ENCODE results near the gene CMTM5. TPM values are rescaled to one million over a fixed set of nuclear protein-coding genes. Genes with fewer than 3 reads are reported as not detected.

Gene CMTM5
- total RNA-seq, 2 experiments from 2014 or later, result not detected

- CTCF ChIA-PET, result interaction anchor here (1.2 kb wide), 1 partner anchor 22 kb away, joined by 3 read pairs; no protein-coding TSS in a partner anchor
- POLR2A ChIA-PET, result no interaction called here
- H3K27ac Mint-ChIP-seq, result no peak overlapping the region
- no peaks in the 10 kb centered on the region for H3K36me3 Mint-ChIP-seq (ENCODE audit: low read depth)
- no peak overlapping the region for H3K4me3 Mint-ChIP-seq
- DNase-seq (no peak), ATAC-seq (no peak)
- peaks cover 32% of the 10 kb centered on the region for H3K27me3 Mint-ChIP-seq (ENCODE audit: low read depth)
- peaks cover 9% of the 10 kb centered on the region for H3K4me1 Mint-ChIP-seq (ENCODE audit: low read depth)
- no peaks in the 10 kb centered on the region for H3K9me3 Mint-ChIP-seq (ENCODE audit: insufficient read depth)
Measured at GRCh38 chr14:23349156-23349845, 27.5 kb upstream of the CMTM5 start.

GRCh38 chr14:23351681-23352505, 25.0 kb upstream of the CMTM5 start:
- DNase-seq (no peak), ATAC-seq (peak; percentile 20)
- Mint-ChIP-seq H3K4me1 (ENCODE audit: low read depth) (peaks cover 9% of the 10 kb centered on the region), H3K36me3 (ENCODE audit: low read depth) (no peaks in the 10 kb centered on the region), H3K9me3 (ENCODE audit: insufficient read depth) (no peaks in the 10 kb centered on the region), H3K4me3 (no peak overlapping the region), H3K27ac (no peak overlapping the region), H3K27me3 (ENCODE audit: low read depth) (peaks cover 44% of the 10 kb centered on the region)
- ChIA-PET CTCF (interaction anchor here (0.9 to 1.2 kb wide), 4 partner anchors 23 to 75 kb away, joined by 3 to 5 read pairs (median 3); no protein-coding TSS in a partner anchor), POLR2A (no interaction called here)

GRCh38 chr14:23352506-23353432, 24.1 kb upstream of the CMTM5 start, which contains the start of gene SLC22A17:
Gene SLC22A17 (minus strand): TSS chr14:23352887.
- DNase-seq (peak; percentile 56), ATAC-seq (peak; percentile 84)
- Mint-ChIP-seq H3K4me1 (ENCODE audit: low read depth) (peaks cover 9% of the 10 kb centered on the region), H3K9me3 (ENCODE audit: insufficient read depth) (no peaks in the 10 kb centered on the region), H3K36me3 (ENCODE audit: low read depth) (no peaks in the 10 kb centered on the region), H3K27me3 (ENCODE audit: low read depth) (peaks cover 46% of the 10 kb centered on the region), H3K4me3 (peak within 1 kb of the TSS; percentile 29), H3K27ac (no peak within 1 kb of the TSS)
- CTCF ChIA-PET, result interaction anchor here (0.9 to 1.3 kb wide), 6 partner anchors 9 to 75 kb away, joined by 3 to 5 read pairs (median 3); no protein-coding TSS in a partner anchor
- POLR2A ChIA-PET, result interaction anchor here (1.5 kb wide), 1 partner anchor 41 kb away, joined by 3 read pairs; no protein-coding TSS in a partner anchor

- DNase-seq (no peak), ATAC-seq (no peak)
- H3K9me3 Mint-ChIP-seq (ENCODE audit: insufficient read depth), result no peaks in the 10 kb centered on the region
- POLR2A ChIA-PET, result interaction anchor here (1.5 kb wide), 1 partner anchor 40 kb away, joined by 3 read pairs; no protein-coding TSS in a partner anchor
- H3K27me3 Mint-ChIP-seq (ENCODE audit: low read depth), result peaks cover 46% of the 10 kb centered on the region
- no peaks in the 10 kb centered on the region for H3K36me3 Mint-ChIP-seq (ENCODE audit: low read depth)
- peaks cover 9% of the 10 kb centered on the region for H3K4me1 Mint-ChIP-seq (ENCODE audit: low read depth)
- no peak overlapping the region for H3K27ac Mint-ChIP-seq
- no peak overlapping the region for H3K4me3 Mint-ChIP-seq
- CTCF ChIA-PET, result interaction anchor here (0.9 to 1.3 kb wide), 4 partner anchors 9 to 29 kb away, joined by 3 to 5 read pairs (median 3); no protein-coding TSS in a partner anchor
Measured at GRCh38 chr14:23353433-23353780, 23.4 kb upstream of the CMTM5 start.

- Mint-ChIP-seq H3K4me1 (ENCODE audit: low read depth) (peaks cover 9% of the 10 kb centered on the region), H3K4me3 (no peak overlapping the region), H3K9me3 (ENCODE audit: insufficient read depth) (no peaks in the 10 kb centered on the region), H3K27ac (no peak overlapping the region), H3K27me3 (ENCODE audit: low read depth) (peaks cover 47% of the 10 kb centered on the region), H3K36me3 (ENCODE audit: low read depth) (no peaks in the 10 kb centered on the region)
- CTCF ChIA-PET, result no interaction called here
- POLR2A ChIA-PET, result interaction anchor here (1.1 kb wide), 1 partner anchor 10 kb away, joined by 3 read pairs; no protein-coding TSS in a partner anchor
- ATAC-seq (no peak), DNase-seq (no peak)
Measured at GRCh38 chr14:23354990-23355389, 21.9 kb upstream of the CMTM5 start.

GRCh38 chr14:23355871-23356435, 20.9 kb upstream of the CMTM5 start:
- H3K27ac Mint-ChIP-seq, result no peak overlapping the region
- peaks cover 40% of the 10 kb centered on the region for H3K27me3 Mint-ChIP-seq (ENCODE audit: low read depth)
- H3K4me3 Mint-ChIP-seq, result no peak overlapping the region
- peaks cover 9% of the 10 kb centered on the region for H3K4me1 Mint-ChIP-seq (ENCODE audit: low read depth)
- H3K9me3 Mint-ChIP-seq (ENCODE audit: insufficient read depth), result no peaks in the 10 kb centered on the region
- CTCF ChIA-PET, result no interaction called here
- ATAC-seq (no peak), DNase-seq (no peak)
- POLR2A ChIA-PET, result no interaction called here
- no peaks in the 10 kb centered on the region for H3K36me3 Mint-ChIP-seq (ENCODE audit: low read depth)

GRCh38 chr14:23356662-23357061, 20.2 kb upstream of the CMTM5 start:
- H3K4me3 Mint-ChIP-seq, result no peak overlapping the region
- ChIA-PET CTCF (interaction anchor here (2.7 kb wide), 1 partner anchor 23 kb away, joined by 9 read pairs; no protein-coding TSS in a partner anchor), POLR2A (no interaction called here)
- ATAC-seq (no peak), DNase-seq (no peak)
- no peak overlapping the region for H3K27ac Mint-ChIP-seq
- H3K36me3 Mint-ChIP-seq (ENCODE audit: low read depth), result no peaks in the 10 kb centered on the region
- no peaks in the 10 kb centered on the region for H3K9me3 Mint-ChIP-seq (ENCODE audit: insufficient read depth)
- peaks cover 6% of the 10 kb centered on the region for H3K4me1 Mint-ChIP-seq (ENCODE audit: low read depth)
- H3K27me3 Mint-ChIP-seq (ENCODE audit: low read depth), result peaks cover 35% of the 10 kb centered on the region

- ChIA-PET CTCF (interaction anchor here (2.7 kb wide), 1 partner anchor 23 kb away, joined by 9 read pairs; no protein-coding TSS in a partner anchor), POLR2A (no interaction called here)
- H3K4me3 Mint-ChIP-seq, result no peak overlapping the region
- ATAC-seq, result no peak
- H3K27ac Mint-ChIP-seq, result no peak overlapping the region
- no peaks in the 10 kb centered on the region for H3K9me3 Mint-ChIP-seq (ENCODE audit: insufficient read depth)
- no peaks in the 10 kb centered on the region for H3K36me3 Mint-ChIP-seq (ENCODE audit: low read depth)
- H3K4me1 Mint-ChIP-seq (ENCODE audit: low read depth), result peaks cover 6% of the 10 kb centered on the region
- DNase-seq, result no peak
- peaks cover 35% of the 10 kb centered on the region for H3K27me3 Mint-ChIP-seq (ENCODE audit: low read depth)
Measured at GRCh38 chr14:23357261-23357660, 19.6 kb upstream of the CMTM5 start.

- ATAC-seq, result no peak
- peaks cover 31% of the 10 kb centered on the region for H3K27me3 Mint-ChIP-seq (ENCODE audit: low read depth)
- H3K4me3 Mint-ChIP-seq, result no peak overlapping the region
- ChIA-PET POLR2A (no interaction called here), CTCF (interaction anchor here (2.7 kb wide), 1 partner anchor 22 kb away, joined by 9 read pairs; no protein-coding TSS in a partner anchor)
- no peak overlapping the region for H3K27ac Mint-ChIP-seq
- DNase-seq, result no peak
- no peaks in the 10 kb centered on the region for H3K36me3 Mint-ChIP-seq (ENCODE audit: low read depth)
- no peaks in the 10 kb centered on the region for H3K9me3 Mint-ChIP-seq (ENCODE audit: insufficient read depth)
- peaks cover 2% of the 10 kb centered on the region for H3K4me1 Mint-ChIP-seq (ENCODE audit: low read depth)
Measured at GRCh38 chr14:23358042-23358441, 18.8 kb upstream of the CMTM5 start.

GRCh38 chr14:23358553-23359166, 18.2 kb upstream of the CMTM5 start:
- no peak for DNase-seq
- ATAC-seq, result no peak
- POLR2A ChIA-PET, result no interaction called here
- Mint-ChIP-seq H3K36me3 (ENCODE audit: low read depth) (no peaks in the 10 kb centered on the region), H3K27me3 (ENCODE audit: low read depth) (peaks cover 27% of the 10 kb centered on the region), H3K27ac (no peak overlapping the region), H3K9me3 (ENCODE audit: insufficient read depth) (no peaks in the 10 kb centered on the region), H3K4me1 (ENCODE audit: low read depth) (no peaks in the 10 kb centered on the region), H3K4me3 (no peak overlapping the region)
- CTCF ChIA-PET, result interaction anchor here (1.8 to 2.7 kb wide), 2 partner anchors 11 to 21 kb away, joined by 4 to 9 read pairs; no protein-coding TSS in a partner anchor
